Naive thymus-derived CD4-positive, alpha-beta T cell (primary cell): ENCODE measurements around the gene TBX1. TPM values are rescaled to one million over a fixed set of nuclear protein-coding genes. Genes with fewer than 3 reads are reported as not detected.

Experiments used
- ATAC-seq: fragments of 150-1000 bp; cut with Tn5 transposase; 2 replicates; pipeline ENCODE4 v1.10.0; 2021; ENCODE audit warnings: mild to moderate bottlenecking, moderate library complexity
- CTCF ChIA-PET: fragments of 350-600 bp; sonication (Branson Sonifier 250); formaldehyde crosslinking; loops from one replicate; lab custom pipeline; 2021; ENCODE audit warnings: antibody characterized with exemption; lab: Charles Lee
- POLR2A ChIA-PET: fragments of 350-600 bp; sonication (Branson Sonifier 250); formaldehyde crosslinking; loops from one replicate; lab custom pipeline; 2021; ENCODE audit warnings: antibody characterized with exemption, inconsistent platforms; lab: Charles Lee
- DNase-seq, 9 donors: peaks; one replicate each; pipeline versions ENCODE4 v3.0.0 to v3.0.0-alpha.2; 2020 to 2022; ENCODE audit warnings: mixed read lengths in 1 of 9
- H3K27ac ChIP-seq: one replicate; pipeline ENCODE4 v1.7.0; 2013; ENCODE audit warnings: mild to moderate bottlenecking, low read depth, low read length, moderate library complexity
- H3K27me3 ChIP-seq, 2 donors: one replicate each; pipeline ENCODE4 v1.7.0; 2013; ENCODE audit warnings: low read length in 2 of 2, mild to moderate bottlenecking in 2 of 2, moderate library complexity in 2 of 2; ENCODE audit not compliant: control insufficient read depth in 2 of 2, insufficient read depth in 2 of 2
- H3K36me3 ChIP-seq, 3 experiments: 1 replicate in 2 of 3; 2 replicates in 1 of 3; pipeline ENCODE4 v1.7.0; 2013; ENCODE audit warnings: low read length in 3 of 3, mild to moderate bottlenecking in 3 of 3, moderate library complexity in 1 of 3; ENCODE audit not compliant: insufficient read depth in 3 of 3, control insufficient read depth in 2 of 3
- H3K4me1 ChIP-seq, 2 donors: one replicate each; pipeline ENCODE4 v1.7.0; 2013; ENCODE audit warnings: low read length in 2 of 2, mild to moderate bottlenecking in 2 of 2, moderate library complexity in 1 of 2; ENCODE audit not compliant: control insufficient read depth in 2 of 2, insufficient read depth in 2 of 2
- H3K4me3 ChIP-seq: 2 replicates; pipeline ENCODE4 v1.7.0; 2013; ENCODE audit warnings: mild to moderate bottlenecking, low read length
- H3K9me3 ChIP-seq, 3 experiments: 1 replicate in 2 of 3; 2 replicates in 1 of 3; pipeline ENCODE4 v1.7.0; 2013; ENCODE audit warnings: low read length in 3 of 3; ENCODE audit not compliant: control insufficient read depth in 2 of 3
- H3K27ac Mint-ChIP-seq, 9 donors: one replicate each; pipeline ENCODE4 v1.8.0; 2020 to 2022; ENCODE audit warnings: mixed read lengths in 9 of 9, mild to moderate bottlenecking in 8 of 9, moderate library complexity in 5 of 9, inconsistent platforms in 2 of 9
- H3K27me3 Mint-ChIP-seq, 5 donors: one replicate each; pipeline ENCODE4 v1.8.0; 2021 to 2022; ENCODE audit warnings: mixed read lengths in 5 of 5, mild to moderate bottlenecking in 1 of 5
- H3K36me3 Mint-ChIP-seq, 5 donors: one replicate each; pipeline ENCODE4 v1.8.0; 2020 to 2022; ENCODE audit warnings: mixed read lengths in 5 of 5, mild to moderate bottlenecking in 3 of 5, inconsistent platforms in 1 of 5
- H3K4me1 Mint-ChIP-seq, 7 donors: one replicate each; pipeline ENCODE4 v1.8.0; 2020 to 2022; ENCODE audit warnings: mixed read lengths in 7 of 7, mild to moderate bottlenecking in 3 of 7, inconsistent platforms in 1 of 7
- H3K4me3 Mint-ChIP-seq, 10 donors: one replicate each; pipeline ENCODE4 v1.8.0; 2020 to 2022; ENCODE audit warnings: mild to moderate bottlenecking in 10 of 10, mixed read lengths in 10 of 10, moderate library complexity in 6 of 10, inconsistent platforms in 2 of 10
- H3K9me3 Mint-ChIP-seq, 11 donors: one replicate each; pipeline ENCODE4 v1.8.0; 2020 to 2022; ENCODE audit warnings: mixed read lengths in 11 of 11, mild to moderate bottlenecking in 4 of 11, inconsistent platforms in 1 of 11, moderate library complexity in 1 of 11
- intact Hi-C, 2 donors: fragments of 100-400 bp; cut with micrococcal nuclease; formaldehyde crosslinking; loops; one replicate each; pipeline ENCODE4 v1.15.1; 2023
- polyA plus RNA-seq, 2 donors: library from polyadenylated mRNA; unstranded; fragments of 300-500 nt; fragmentation: Illumina TruSeq; gene quantifications; one replicate each; pipeline ENCODE4 v1.2.3, GENCODE V29; 2021
- total RNA-seq, 6 experiments: library from RNA in 5 of 6; stranded (reverse) in 5 of 6; gene quantifications; 1 replicate in 5 of 6; 2 replicates in 1 of 6; pipeline ENCODE4 v1.2.3 and lab custom pipeline; 2021 to 2026

The TBX1 gene
- total and polyA plus RNA-seq, 7 experiments from 2014 or later = 0.22 TPM; not detected in 6

DNA sequence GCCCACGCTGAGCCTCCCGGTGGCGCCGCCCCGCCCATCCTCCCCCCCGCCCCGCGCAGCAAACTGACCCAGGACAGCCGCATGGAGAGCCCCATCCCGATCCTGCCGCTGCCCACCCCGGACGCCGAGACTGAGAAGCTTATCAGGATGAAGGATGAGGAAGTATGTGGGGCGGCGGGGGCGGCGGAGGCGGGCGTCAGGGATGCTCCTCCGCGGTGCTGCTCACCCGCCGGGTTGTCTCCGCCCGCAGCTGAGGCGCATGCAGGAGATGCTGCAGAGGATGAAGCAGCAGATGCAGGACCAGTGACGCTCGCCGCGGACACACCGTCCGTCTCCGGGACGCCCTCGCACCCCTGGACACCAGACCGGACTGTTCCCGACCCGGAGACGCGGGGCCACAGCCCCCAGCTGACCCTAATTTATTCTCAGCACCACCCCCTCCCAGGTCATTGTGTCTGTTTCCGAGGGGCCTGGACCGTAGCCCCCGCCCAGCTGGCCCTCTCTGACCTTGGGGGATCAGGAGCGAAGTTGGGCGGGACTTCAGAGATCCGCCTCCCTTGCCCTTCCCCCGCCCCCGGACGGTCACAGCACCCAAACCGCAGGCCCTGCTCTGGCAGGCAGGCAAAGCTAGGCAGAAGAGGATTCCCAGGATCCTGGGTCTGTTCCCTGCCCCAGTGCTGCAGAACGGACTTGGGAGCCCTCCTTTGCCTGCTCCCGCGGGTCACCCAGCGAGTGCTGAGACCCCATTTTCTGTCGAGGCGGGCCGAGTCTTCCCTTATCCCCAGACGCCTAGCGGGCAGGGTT lies 38.2 kb upstream of the TBX1 start:
- Histone ChIP-seq H3K4me1 (peaks cover 0 to 10% of the 10 kb centered on the region in 2 donors), H3K4me3 (no peak overlapping the region), H3K36me3 (no peaks in the 10 kb centered on the region), H3K27ac (no peak overlapping the region), H3K9me3 (no peaks in the 10 kb centered on the region), H3K27me3 (peaks cover 0 to 7% of the 10 kb centered on the region in 2 donors)
- CTCF ChIA-PET = interaction anchor here (1.0 kb wide), 1 partner anchor 191 kb away, joined by 3 read pairs; no protein-coding TSS in a partner anchor
- peaks cover 0 to 20% (median 14%) of the 10 kb centered on the region in 7 donors for H3K4me1 Mint-ChIP-seq
- peaks cover 33 to 60% (median 46%) of the 10 kb centered on the region in 5 donors for H3K27me3 Mint-ChIP-seq
- intact Hi-C loops = no loop called here
- ATAC-seq (no peak), DNase-seq (peak in 1 of 9 donors; percentile 0)
- peaks cover 0 to 1% (median 0%) of the 10 kb centered on the region in 5 donors for H3K36me3 Mint-ChIP-seq
- H3K27ac Mint-ChIP-seq = no peak overlapping the region
- peaks cover 0 to 1% (median 0%) of the 10 kb centered on the region in 11 donors for H3K9me3 Mint-ChIP-seq
- POLR2A ChIA-PET = no interaction called here
- H3K4me3 Mint-ChIP-seq = peak overlapping the region in 2 of 10 donors; percentile 36 to 75

DNA sequence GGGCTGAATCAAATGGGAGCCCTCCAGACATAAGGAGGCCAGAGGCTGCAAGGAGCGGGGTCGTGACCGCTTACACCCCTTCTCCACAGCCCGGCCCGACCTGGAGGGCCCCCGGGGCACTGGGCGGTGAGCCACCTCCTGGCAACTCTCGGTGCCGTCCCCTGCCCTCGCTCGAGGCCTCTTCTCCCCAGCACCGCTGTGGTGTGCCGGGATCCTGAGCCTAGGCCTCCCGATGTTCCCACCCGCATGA lies 37.7 kb upstream of the TBX1 start:
- Histone ChIP-seq H3K9me3 (no peaks in the 10 kb centered on the region), H3K36me3 (no peaks in the 10 kb centered on the region), H3K4me3 (no peak overlapping the region), H3K27ac (no peak overlapping the region), H3K27me3 (peaks cover 0 to 7% of the 10 kb centered on the region in 2 donors), H3K4me1 (peaks cover 0 to 10% of the 10 kb centered on the region in 2 donors)
- Mint-ChIP-seq H3K27me3 (peaks cover 29 to 61% (median 46%) of the 10 kb centered on the region in 5 donors), H3K4me3 (peak overlapping the region in 5 of 10 donors; percentile 19 to 75 (median 58)), H3K4me1 (peaks cover 0 to 19% (median 10%) of the 10 kb centered on the region in 7 donors), H3K36me3 (peaks cover 0 to 1% (median 0%) of the 10 kb centered on the region in 5 donors), H3K9me3 (peaks cover 0 to 1% (median 0%) of the 10 kb centered on the region in 11 donors), H3K27ac (no peak overlapping the region)
- no peak for ATAC-seq
- intact Hi-C loops = no loop called here
- POLR2A ChIA-PET = no interaction called here
- peak in 1 of 9 donors; percentile 7 for DNase-seq
- CTCF ChIA-PET = no interaction called here

DNA sequence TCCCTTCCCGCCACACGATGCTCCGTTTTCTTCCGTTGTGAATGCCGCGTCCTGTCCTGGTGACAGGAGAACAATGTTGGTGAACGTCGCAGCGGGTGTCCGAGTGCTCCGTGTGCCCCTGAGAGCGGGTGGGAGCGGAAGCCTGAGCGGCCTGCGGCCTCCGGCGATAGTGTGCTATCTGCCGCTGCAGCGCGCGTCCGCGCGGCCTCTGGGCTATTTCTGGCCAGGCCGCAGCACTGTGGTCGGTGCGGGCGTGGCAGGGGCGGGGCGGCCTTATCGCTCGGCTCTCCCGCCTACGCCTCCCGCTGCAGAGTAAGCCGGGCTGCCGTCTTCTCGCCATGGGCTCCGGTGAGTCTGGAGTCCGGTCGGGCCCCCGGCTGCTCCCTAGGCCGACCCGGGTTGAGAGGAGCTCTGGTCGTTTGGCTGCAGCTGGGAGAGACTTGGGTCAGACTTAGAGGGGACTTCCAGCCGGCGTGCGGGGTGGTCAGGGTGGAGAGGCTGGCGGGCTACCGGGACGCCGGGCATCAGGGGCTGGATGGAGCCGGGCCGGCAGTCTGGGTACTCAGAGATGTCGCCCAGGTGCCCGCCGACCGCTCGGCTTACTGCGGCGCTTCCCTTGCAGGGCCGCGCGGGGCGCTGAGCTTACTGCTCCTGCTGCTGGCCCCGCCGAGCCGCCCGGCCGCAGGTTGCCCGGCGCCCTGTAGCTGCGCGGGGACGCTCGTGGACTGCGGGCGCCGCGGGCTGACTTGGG lies 37.2 kb upstream of the TBX1 start, which contains the start of gene GP1BB:
TSS of gene GP1BB (plus strand) at position 308 of the 751 bp plus-strand sequence. CDS start at position 339, 31 bp downstream.
- ATAC-seq (peak; percentile 71), DNase-seq (peak in 3 of 9 donors; percentile 31 to 46 (median 35))
- peaks cover 0 to 7% of the 10 kb centered on the region in 2 donors for H3K27me3 ChIP-seq

DNA sequence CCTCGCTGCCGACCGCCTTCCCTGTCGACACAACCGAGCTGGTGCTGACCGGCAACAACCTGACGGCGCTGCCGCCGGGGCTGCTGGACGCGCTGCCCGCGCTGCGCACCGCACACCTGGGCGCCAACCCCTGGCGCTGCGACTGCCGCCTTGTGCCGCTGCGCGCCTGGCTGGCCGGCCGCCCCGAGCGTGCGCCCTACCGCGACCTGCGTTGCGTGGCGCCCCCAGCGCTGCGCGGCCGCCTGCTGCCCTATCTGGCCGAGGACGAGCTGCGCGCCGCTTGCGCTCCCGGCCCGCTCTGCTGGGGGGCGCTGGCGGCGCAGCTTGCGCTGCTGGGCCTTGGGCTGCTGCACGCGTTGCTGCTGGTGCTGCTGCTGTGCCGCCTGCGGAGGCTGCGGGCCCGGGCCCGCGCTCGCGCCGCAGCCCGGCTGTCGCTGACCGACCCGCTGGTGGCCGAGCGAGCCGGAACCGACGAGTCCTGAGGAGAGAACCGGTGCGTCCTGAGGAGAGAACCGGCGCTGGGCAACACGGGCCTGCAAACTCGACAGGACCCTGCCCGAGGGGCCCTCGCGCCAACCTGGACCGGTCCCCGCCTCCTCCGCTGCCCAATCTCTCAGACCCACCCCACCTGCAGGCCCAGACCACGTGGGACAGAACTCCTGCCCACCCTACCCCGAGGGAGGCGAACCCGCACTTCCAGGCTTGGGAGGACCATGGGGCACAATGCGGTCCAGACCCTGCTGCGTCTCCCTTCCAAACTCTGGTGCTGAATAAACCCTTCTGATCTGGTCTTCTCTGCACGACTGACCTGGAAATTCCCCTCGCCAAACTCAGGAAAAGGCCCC lies 36.4 kb upstream of the TBX1 start:
- Histone ChIP-seq H3K9me3 (no peaks in the 10 kb centered on the region), H3K4me3 (no peak overlapping the region), H3K4me1 (peaks cover 0 to 7% of the 10 kb centered on the region in 2 donors), H3K36me3 (no peaks in the 10 kb centered on the region), H3K27ac (no peak overlapping the region), H3K27me3 (peaks cover 0 to 7% of the 10 kb centered on the region in 2 donors)
- Mint-ChIP-seq H3K4me3 (peak overlapping the region in 9 of 10 donors; percentile 25 to 77 (median 54)), H3K9me3 (peaks cover 0 to 1% (median 0%) of the 10 kb centered on the region in 11 donors), H3K27me3 (peaks cover 28 to 60% (median 45%) of the 10 kb centered on the region in 5 donors), H3K4me1 (peaks cover 0 to 17% (median 7%) of the 10 kb centered on the region in 7 donors), H3K27ac (no peak overlapping the region), H3K36me3 (peaks cover 0 to 1% (median 0%) of the 10 kb centered on the region in 5 donors)
- intact Hi-C loops = no loop called here
- ChIA-PET POLR2A (no interaction called here), CTCF (interaction anchor here (0.8 kb wide), 1 partner anchor 172 kb away, joined by 3 read pairs; no protein-coding TSS in a partner anchor)
- DNase-seq (peak in 3 of 9 donors; percentile 9 to 46 (median 25)), ATAC-seq (peak; percentile 71)

More for the DNA sequence above, 37.2 kb upstream of the TBX1 start, which contains the start of gene GP1BB:
- intact Hi-C loops = no loop called here
- ChIA-PET POLR2A (no interaction called here), CTCF (interaction anchor here (0.8 kb wide), 1 partner anchor 173 kb away, joined by 3 read pairs; no protein-coding TSS in a partner anchor)
- H3K4me3 ChIP-seq = no peak within 1 kb of the TSS
- no peaks in the 10 kb centered on the region for H3K36me3 ChIP-seq
- H3K27ac ChIP-seq = no peak within 1 kb of the TSS
- peaks cover 0 to 1% (median 0%) of the 10 kb centered on the region in 5 donors for H3K36me3 Mint-ChIP-seq
- peaks cover 0 to 19% (median 9%) of the 10 kb centered on the region in 7 donors for H3K4me1 Mint-ChIP-seq
- no peak within 1 kb of the TSS for H3K27ac Mint-ChIP-seq
- no peaks in the 10 kb centered on the region for H3K9me3 ChIP-seq
- peak within 1 kb of the TSS in 7 of 10 donors; percentile 19 to 77 (median 58) for H3K4me3 Mint-ChIP-seq
- peaks cover 0 to 10% of the 10 kb centered on the region in 2 donors for H3K4me1 ChIP-seq
- H3K27me3 Mint-ChIP-seq = peaks cover 29 to 62% (median 46%) of the 10 kb centered on the region in 5 donors
- H3K9me3 Mint-ChIP-seq = peaks cover 0 to 1% (median 0%) of the 10 kb centered on the region in 11 donors

DNA sequence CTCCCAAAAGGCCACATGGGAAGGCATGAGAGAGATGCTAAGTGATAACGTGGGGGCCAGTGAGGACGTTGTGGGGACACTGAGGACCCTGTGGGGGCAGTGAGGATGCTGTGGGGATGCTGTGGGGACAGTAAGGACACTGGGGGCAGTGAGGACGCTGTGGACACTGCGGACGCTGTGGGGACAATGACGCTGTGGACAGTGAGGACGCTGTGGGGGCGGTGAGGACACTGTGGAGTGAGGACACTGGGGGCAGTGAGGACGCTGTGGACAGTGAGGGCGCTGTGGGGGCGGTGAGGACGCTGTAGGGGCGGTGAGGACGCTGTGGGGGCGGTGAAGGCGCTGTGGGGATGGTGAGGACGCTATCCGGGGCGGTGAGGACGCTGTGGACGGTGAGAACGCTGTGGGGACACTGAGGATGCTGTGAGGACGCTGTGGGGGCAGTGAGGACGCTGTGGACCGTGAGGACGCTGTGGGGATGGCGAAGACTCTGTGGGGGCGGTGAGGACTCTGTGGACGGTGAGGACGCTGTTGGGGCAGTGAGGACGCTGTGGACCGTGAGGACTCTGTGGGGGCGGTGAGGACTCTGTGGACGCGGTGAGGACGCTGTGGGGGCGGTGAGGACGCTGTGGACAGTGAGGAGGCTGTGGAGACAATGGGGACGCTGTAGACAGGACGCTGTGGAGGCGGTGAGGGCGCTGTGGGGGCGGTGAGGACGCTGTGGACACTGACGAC lies 35.5 kb upstream of the TBX1 start:
- intact Hi-C loops = no loop called here
- DNase-seq (no peak), ATAC-seq (no peak)
- peak overlapping the region in 3 of 9 donors; percentile 32 to 80 (median 39) for H3K27ac Mint-ChIP-seq
- Histone ChIP-seq H3K36me3 (no peaks in the 10 kb centered on the region), H3K27me3 (peaks cover 0 to 7% of the 10 kb centered on the region in 2 donors), H3K9me3 (no peaks in the 10 kb centered on the region), H3K27ac (no peak overlapping the region), H3K4me1 (peaks cover 0 to 6% of the 10 kb centered on the region in 2 donors), H3K4me3 (no peak overlapping the region)
- peaks cover 0 to 1% (median 0%) of the 10 kb centered on the region in 5 donors for H3K36me3 Mint-ChIP-seq
- peaks cover 0 to 1% (median 0%) of the 10 kb centered on the region in 11 donors for H3K9me3 Mint-ChIP-seq
- peaks cover 21 to 51% (median 37%) of the 10 kb centered on the region in 5 donors for H3K27me3 Mint-ChIP-seq
- peak overlapping the region in 9 of 10 donors; percentile 18 to 77 (median 54) for H3K4me3 Mint-ChIP-seq
- CTCF ChIA-PET = no interaction called here
- peaks cover 0 to 15% (median 4%) of the 10 kb centered on the region in 7 donors for H3K4me1 Mint-ChIP-seq
- POLR2A ChIA-PET = no interaction called here
